ENCODE results near the gene STRA8.

GRCh38 chr7:135215698-135216097 is 17.9 kb upstream of the STRA8 start:
- no peak for TF ChIP-seq EZH2 (IDR thresholded peaks at IDR 0.05; ENCODE audit: borderline replicate concordance, low read length)
- no peak for TF ChIP-seq CTCF (IDR thresholded peaks at IDR 0.05; ENCODE audit: low read length)

Measured in OCI-LY1 (cell line).